Measurements from ENCODE around the gene DLG5.

DLG5 gene

GRCh38 chr10:77796311-77796915, 130.1 kb downstream of the DLG5 start:
- no peak for TF ChIP-seq CTCF (conservative IDR thresholded peaks at IDR 0.05)
- H3K27ac ChIP-seq = no peak overlapping the region

DNA sequence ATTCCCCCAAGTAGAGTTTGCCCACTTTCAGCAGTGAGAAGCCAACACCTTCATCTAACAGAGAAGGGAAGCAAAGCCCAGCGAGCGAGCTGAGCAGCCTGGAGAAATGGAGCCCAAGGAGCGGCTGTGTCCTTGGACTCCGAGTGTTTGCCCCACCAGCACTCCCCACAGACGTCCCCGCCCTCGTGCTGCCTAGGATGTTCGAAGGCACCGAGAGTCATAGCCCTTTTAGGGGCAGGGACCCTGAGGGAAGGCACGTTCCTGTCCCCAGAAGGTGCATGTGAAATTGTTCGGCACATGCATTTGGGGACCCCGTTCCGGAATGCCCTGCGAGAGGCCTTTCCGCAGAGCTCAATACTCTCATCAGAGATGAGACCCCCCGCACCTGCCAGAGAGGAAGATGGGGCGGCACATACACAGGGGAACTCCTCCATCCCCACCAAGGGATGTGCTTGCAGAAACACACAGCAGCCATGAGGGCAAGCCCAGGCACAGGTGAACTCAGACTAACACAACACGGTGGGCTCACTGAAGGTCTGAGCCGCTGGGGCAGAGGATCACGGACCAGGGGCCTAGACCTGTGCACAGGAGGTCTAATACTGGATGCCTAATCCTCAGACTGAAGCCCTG, 131.0 kb downstream of the DLG5 start:
- H3K27ac ChIP-seq = no peak overlapping the region
- TF ChIP-seq CTCF (conservative IDR thresholded peaks at IDR 0.05) = no peak

DNA sequence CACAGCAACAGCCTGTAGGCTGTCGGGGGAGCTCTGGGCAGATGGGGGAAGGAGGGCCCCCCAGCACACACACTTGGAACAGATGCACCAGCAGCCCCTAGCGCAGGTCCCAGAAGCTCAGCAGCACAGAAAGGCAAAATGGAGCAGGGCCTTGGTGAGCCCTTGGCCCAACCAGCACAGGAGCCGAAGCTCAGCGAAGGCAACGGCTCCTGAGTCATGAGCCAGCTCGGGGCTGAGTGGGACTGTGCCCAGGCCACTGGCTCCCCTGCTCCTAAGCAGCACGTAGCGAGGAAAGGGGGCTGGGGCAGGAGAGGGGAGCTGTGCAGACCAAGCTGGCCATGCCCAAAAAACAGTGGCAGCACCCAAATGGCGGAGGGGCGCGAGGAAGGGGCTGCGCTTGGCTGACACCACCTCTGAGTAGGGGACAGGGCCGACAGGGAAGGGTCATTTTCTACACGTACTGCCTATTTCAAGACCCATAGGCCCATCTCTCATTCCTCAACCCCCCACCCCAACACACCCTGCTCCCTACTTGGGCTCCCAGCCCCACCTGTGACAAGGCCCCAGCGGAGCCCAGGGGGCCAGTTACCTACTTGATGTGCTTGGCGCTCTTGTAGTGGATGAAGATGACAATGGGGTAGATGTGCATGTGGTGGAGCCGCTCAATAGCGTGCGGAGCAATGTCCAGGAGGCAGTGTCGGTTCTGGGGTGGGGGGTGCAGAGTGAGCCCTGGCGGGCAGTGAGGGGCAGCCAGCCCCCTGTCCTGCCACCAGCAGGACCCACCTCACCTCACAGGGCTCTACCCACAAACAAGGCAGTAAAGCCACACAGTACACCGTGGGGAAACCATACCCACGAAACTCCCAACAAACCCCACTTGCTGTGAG, 132.1 kb downstream of the DLG5 start:
- H3K27ac ChIP-seq = no peak overlapping the region

DNA sequence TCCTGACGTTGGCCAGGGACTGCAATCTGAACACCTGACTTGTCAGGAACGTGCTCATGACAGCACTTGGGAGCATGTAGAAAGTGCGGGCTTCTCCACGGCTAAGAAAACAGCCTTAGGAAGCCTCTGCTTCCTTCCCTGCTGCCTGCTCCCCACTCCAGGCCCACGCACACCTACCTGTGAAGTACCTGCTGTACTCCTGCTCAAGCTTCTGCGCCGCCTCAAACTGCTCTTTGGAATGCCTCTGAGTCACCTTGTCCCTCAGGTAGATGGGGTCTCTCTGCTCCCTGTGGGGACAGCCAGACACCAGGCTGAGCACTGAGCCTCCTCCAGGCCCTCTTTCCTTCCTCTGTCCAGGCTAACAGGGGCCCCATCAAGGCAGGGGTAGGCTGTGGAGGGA, 132.7 kb downstream of the DLG5 start:
- TF ChIP-seq CTCF (conservative IDR thresholded peaks at IDR 0.05) = no peak

More for the DNA sequence above, 132.1 kb downstream of the DLG5 start:
- TF ChIP-seq CTCF (conservative IDR thresholded peaks at IDR 0.05) = no peak

GRCh38 chr10:77792155-77792554, 134.4 kb downstream of the DLG5 start:
- no peak for TF ChIP-seq CTCF (conservative IDR thresholded peaks at IDR 0.05)

More for the DNA sequence above, 132.7 kb downstream of the DLG5 start:
- no peak overlapping the region for H3K27ac ChIP-seq

GRCh38 chr10:77791506-77791905, 135.0 kb downstream of the DLG5 start:
- TF ChIP-seq CTCF (conservative IDR thresholded peaks at IDR 0.05) = no peak
- no peak overlapping the region for H3K27ac ChIP-seq

More at GRCh38 chr10:77792155-77792554, 134.4 kb downstream of the DLG5 start:
- H3K27ac ChIP-seq = no peak overlapping the region

DNA sequence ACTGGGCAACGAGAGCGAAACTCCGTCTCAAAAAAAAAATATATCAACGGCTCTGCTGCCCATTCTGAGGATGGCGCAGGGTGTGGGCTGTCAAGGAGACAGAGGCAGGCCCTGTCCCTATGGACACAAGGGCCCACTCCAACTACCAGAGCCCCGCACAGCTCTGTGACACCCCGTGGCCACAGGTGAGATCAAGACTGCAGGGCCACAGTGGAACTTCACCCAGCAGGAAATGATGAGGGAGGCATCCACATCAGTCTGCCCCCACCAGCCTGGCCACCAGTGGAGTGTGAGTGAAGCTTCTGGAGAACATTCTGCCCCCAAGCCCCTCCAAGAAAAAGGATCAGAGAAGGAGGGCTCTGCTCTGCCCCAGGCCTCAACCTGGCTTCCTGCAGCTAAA, 136.7 kb downstream of the DLG5 start:
- TF ChIP-seq CTCF (conservative IDR thresholded peaks at IDR 0.05) = no peak
- no peak overlapping the region for H3K27ac ChIP-seq
